SW480 (cell line): ENCODE data around the gene MED25.

Source experiments
- DNase-seq: peaks from one replicate; pipeline ENCODE4 v3.0.0-alpha.2; 2016; ENCODE audit warnings: low spot score

Gene MED25

DNA sequence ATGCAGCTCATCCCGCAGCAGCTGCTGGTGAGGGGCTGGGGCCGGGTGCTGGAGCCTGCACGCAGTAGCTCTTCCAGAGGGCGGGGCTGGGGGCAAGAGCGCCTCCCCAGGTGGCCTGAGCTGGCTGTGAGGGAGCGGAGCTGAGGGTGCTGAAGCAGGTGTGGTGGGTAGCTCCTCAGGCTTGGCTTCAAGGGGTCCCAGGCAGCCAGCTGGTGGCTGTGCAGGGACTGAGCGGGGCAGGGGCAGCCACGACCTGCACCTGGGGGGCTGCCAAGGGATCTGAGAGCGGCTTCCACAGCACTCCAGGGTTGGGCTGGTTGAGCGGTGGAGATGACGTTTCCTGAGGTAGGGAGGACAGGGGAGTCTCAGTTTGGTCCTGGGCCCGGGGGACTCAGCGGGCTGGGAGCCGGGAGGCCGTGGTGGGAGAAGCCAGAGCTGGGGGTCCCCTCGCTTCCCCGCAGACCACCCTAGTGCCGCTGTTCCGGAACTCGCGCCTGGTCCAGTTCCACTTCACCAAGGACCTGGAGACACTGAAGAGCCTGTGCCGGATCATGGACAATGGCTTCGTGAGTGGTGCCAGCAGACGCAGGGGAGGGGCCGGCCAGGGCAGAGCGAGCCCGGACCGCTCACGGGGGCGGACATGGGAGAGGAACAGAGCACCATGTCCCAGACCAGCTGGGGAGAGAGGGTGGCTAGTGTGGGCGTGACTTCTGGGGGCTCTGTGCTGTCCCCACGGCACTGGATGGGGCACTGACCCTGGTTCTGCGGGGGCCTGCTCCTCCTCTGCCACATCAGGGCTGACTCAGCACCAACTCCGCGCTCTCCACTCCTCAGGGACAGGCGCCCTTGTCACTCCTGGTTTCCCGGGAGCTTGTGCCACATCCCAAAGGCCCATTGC, 40.2 kb downstream of the MED25 start:
- DNase-seq = no peak

DNA sequence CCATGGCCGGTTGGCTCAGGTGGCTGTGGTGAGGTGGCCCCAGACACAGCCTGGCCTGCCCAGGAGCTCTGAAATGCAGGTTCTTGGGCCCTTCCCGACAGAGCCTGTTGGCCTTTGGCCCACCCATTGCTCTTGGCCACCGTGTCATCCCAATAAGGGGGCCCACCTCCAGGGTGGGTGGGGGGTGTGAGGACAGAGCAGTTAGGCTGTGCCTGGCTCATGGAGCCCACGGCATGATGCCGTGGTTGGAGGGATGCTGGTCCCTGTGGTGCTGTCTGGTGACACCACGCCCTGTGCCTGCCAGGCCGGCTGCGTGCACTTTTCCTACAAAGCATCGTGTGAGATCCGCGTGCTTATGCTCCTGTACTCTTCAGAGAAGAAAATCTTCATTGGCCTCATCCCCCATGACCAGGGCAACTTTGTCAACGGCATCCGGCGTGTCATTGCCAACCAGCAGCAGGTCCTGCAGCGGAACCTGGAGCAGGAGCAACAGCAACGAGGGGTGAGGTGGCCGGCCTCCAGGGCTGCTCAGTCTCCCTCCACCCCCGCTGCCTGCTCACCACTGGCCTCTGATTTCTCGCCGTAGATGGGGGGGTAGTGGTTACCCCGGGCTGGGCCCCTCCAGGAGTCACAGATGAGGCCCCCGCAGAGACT, 41.7 kb downstream of the MED25 start:
- no peak for DNase-seq

DNA sequence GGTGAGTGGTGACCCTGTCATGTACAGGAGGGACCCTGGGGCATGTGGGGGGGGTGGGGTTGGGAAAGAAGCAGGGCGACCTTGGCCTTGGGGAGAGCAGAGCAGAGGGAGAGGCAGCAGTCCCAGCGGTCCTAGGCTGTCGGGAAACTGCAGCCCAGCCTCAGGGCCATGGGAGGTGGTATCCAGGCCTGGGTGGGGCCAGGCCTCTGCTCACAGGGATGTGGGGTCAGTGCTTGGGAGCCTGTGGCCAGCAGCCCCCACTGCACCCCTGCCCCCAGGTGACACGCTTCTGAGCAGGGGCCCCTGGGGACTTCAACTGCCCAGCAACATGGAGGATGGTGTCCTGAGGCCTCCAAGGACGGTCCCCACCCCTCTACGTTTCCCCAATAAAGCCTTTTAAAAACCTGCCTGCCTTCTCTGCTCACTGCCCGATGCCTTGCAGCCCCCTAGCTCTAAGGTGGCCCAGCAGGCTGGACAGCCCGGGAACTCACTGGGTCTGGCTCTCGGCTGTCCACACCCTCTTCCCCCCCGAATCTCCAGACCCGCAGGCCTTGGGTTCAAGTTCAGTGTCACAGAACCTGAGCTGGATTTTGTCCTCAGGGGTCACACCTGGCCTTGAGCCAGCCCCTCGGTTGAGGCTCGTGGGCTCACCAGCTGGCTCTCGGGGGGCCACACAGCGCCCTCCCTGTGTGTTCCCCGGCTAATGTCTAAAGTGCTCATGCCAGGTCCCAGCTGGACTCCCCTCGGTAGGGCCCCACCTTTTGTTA, 42.4 kb downstream of the MED25 start:
- DNase-seq = no peak

DNA sequence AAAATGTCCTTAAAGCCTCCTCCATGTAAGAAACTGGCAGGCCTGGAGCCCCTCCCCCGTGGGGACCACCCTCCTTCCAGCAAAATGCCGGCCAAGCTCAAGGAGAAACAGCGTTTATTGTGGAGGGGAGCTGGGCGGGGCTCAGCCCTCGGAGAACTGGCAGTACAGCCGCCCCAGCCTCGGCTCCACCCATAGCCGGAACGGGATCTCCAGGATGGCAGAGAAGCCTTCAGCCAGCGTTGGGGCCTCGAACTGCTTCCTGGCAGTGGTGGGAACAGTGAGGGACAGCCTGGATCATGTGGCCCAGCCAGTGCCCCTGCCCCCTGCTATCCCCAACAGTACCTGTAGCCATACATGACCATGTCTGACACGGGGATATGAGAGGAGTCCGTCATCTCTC, 43.0 kb downstream of the MED25 start:
- no peak for DNase-seq

DNA sequence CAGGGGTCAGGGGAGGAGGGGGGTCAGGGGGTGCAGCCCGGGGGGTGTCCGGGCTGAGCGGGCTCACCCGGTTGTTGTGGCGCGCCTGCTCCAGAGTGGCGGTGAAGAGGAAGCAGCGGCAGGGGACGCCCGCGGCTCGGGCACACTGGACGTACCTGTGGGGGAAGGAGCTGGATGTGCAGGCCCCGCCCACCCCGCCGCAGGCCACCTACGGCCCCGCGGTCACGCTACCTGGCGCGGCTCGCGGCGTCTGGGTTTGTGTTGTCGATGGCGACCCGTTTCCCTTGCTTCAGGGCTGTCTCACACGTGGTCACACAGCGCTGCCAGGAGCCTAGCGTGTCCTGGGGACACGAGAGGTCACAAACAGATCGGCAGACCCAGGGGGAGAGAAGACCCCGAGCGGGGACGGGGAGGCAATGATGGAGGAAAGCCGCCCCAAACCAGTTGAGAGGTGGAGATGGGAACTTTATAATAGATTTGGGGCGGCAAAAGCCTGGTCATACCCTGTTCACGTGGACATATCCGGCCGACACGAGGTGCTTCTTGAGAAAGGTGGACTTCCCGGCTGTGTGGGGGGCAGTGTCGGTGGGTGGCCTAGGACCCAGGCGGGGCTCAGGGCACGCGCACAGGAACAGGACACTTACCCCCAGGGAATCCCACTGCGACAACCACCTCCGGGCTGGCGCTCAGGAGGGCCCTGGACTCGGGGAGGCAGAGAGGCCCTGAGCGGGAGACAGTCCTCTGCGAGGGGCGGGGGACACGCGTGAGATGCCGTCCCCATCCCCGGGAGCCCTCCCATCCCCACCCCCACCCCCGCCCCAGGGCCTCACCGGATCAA, 43.7 kb downstream of the MED25 start:
- DNase-seq = no peak

DNA sequence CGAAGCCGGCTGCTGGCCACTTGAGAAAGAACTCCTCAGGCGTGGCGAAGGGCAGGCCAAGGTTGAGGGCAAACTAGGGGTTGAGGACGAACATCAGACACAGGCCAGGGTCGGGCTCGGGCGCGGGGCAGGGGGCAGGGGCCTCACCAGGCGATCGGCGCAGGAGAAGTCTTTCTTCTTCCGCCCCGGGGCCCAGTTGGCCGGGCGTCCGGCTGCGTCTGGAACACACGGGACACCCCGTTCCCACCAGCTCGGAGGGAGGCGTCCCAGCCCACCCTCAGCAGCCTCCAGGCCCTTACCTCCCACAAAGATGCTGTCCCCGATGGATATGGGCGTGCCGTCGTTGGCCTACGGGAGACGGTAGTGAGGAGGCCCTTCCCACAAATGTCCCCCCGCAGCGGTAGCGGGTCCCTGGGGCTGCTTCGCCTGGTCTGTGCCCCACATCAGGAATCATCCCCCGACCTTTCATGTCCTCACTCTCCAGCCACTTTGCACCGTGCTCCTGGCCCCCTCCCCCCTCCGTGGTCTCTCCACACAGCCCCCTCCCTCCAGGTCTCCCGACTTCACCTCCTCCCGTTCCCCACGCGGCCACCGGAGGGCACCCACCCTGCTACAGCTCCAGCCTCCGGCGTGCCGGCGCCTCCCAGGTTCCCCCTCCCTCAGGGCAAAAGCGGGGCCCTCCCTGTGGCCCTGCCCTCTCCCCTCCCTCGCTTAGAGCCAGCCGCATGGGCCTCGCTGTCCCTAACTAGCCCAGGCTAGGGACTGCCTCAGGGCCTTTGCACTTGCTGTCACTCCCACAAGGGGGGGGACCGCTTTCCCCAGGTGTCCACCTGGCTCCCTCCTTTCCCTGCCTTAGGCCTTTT, 44.5 kb downstream of the MED25 start:
- no peak for DNase-seq

DNA sequence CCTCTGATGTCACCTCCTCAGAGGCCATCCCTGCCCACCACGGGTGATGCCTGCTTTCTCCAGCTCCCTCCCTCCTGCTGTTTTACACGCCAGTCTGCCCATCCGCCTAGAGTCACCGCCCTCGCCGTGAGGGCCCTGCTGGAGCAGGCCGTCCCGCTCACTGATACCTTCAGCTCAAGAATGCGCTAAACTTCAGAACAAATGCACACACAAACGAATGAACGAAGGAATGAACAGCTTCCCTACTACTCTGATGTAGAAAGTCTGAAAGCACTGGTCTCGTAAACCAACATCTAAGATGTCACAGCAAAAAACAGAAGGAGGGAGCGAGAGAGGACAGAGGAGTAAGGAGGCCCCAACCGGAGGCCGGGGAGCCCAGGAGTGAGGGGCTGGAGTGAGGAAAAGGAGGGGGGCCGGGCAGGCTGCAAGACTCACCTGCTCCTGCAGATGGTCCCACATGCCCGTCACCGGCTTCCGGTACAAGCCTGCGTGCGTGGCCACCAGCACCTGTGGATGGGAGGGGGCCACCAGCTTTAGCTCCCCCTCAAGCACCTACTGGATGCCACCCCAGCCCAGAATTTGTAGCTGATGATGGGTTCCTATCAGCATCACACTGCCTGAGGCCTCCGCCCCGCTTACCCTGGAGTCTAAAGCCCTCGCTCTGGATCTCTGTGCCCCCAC, 45.3 kb downstream of the MED25 start:
- no peak for DNase-seq

DNA sequence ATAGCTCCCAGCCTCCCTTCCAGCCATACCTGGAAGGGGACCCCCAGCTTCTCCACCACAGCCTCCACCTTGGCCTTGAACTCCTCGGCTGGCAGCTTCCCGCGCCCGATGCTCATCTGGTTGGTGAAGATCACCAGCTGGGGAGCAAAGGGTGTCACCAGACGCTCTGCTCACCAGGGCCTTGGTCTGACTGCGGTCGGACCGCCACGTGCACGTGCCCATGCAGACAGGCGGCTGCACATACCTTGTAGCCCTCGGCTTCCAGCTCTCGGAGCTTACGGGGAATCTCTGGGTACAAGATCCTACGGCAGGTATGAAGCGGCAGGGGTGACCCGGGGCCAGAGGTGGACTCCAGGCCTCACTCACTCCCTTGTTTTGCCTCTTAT, 45.8 kb downstream of the MED25 start:
- DNase-seq = no peak

DNA sequence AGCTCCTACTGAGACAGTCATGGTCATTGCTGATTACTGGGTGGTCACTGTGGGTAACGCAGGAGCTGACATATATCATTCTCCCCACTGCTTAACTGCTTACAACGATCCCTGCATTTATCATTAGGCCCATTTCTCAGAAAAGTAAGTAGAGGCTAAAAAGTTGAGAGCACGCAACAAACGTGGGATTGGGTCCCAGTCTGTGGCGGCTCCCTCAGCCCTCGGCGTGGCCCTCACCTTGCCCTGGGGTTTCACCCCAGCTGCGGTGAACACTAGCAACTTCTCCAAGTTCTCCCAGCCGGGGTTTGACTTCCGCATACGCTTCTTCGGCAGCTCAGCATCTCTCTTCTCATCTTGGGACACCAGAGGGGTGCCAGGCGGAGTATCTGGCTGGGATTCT, 46.8 kb downstream of the MED25 start:
- no peak for DNase-seq

DNA sequence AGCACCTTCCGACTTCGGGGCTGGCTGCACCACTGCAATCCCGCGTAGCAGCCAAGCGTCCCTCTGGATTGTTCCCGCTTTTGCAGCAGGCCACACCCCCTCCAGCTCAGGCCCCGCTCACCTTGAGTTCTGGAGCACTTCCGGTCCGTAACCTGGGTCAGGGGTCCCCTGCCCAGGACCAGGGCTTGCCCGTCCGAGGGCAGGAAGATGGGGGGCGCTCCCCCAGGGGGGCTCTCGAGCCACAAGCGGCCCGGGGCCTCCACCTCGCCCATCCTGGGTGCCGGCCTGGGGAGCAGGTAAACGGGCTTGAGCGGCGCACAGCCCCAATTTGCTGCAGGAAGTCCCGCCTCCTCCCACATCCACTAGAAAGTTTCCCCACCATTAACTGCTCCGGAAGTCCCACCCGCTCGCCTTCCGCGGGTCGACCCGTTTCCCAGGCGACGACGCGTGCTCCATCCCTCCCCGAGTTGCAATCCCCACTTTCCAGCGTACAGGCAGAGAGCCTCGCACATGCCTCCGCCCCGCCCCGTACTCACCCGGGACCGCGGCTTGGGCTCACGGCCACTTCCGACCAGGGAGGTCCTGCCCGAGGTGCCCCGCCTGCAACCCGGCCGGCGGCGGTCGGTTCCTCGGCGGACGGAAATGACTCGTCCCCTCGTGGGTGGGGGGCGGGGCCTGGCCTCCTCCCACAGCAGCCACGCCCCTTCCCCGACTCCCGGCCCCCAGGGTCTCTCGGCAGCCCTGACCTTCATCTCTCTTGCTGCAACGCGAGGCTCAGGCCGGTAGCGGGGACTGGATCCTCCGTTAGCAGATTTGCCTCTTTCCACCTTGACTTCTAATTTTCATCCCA, 49.1 kb downstream of the MED25 start, which contains the start of gene PNKP:
PNKP (minus strand) TSS at position 644 of the 850 bp plus-strand sequence; CDS start at position 272, 372 bp downstream.
- peak; percentile 97 for DNase-seq

DNA sequence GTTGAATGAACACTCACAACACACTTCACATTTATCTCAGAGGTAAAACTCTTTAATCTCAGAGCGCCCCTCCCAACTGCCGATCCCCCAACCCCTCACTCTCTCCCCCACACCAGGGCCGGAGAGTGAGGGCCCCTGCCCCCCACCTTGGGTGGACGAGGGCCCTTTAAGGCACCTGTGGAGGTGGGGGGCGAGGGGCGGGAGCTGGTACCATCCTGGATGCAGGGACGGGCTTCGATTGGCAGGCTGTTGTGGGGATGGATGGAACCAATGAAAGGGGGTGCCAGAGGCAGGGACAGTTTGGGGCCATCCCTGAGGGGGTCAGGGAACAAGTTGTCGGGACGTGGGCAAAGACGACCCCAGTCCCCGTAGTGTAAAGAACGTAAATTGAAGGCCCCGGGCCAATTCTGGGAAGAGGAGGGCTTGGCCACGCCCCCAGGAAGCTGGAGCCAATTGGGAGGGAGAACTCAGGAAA, 51.0 kb downstream of the MED25 start:
- DNase-seq = no peak

DNA sequence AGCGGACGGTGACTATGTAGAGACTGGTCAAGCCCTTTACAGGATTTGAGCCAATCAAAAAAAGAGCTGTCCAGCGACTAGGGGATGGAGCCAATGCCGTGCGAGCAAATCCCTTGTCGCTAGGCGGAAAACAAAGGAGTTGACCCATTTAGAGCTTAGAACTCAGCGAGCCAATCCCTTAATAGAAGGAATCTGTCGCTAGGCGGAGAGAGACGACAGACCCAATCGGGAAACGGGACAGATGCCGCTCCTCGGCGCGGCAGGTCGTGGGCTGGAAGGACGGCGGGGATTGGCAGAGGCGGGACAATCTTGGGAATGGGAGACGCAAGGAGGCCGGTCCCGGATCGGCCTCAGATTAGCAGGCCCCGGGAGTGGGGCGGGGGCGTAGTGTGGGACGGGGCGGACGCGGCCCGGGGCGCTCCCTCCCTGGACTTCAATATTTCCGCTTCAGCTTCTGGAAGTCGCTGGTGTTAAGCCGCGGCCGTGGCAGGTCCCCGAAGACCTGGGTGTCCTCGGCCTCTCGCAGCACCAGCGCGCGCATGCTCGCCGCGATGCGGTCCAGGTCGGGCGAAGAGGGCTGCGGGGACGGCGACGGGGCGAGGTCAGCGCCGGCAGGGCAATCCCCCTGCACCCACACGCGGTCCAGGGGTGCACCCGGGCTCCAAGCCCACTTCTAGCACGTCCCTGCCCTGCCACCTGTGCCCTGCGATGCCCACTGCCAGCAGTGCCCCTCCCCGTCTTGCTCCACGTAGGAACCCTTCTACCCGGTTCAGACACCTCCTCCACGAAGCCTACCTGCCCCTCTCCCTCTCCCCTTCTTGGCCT, 51.6 kb downstream of the MED25 start:
- peak; percentile 100 for DNase-seq

DNA sequence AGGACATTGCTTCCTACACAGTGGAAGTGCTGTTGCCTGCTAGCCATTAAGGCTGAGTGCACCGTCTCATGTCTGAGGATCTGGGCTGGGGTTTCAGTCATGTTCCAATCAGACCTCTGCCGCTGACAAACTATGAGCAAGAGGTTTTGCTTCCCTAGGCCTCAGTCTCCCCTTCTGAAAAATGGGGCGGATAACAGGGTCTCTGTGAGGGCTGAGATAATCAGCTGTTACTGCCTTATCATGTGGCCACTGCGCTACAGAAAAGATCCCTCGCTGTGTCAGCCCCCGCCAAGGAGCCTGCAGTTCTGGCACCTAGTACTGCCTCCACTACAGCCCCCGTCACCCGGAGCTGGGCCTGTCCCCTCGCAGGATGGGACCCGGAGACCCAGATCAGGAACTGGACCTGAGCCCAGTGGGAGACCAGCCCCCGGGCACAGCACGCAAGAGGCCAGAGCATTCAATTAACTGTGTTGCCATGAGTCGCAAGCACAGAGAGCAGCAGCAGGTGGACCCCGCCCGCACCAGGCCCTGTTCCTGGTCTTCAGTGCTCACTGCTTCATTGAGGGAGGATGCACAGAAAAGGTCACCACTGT, 52.3 kb downstream of the MED25 start:
- DNase-seq = no peak

DNA sequence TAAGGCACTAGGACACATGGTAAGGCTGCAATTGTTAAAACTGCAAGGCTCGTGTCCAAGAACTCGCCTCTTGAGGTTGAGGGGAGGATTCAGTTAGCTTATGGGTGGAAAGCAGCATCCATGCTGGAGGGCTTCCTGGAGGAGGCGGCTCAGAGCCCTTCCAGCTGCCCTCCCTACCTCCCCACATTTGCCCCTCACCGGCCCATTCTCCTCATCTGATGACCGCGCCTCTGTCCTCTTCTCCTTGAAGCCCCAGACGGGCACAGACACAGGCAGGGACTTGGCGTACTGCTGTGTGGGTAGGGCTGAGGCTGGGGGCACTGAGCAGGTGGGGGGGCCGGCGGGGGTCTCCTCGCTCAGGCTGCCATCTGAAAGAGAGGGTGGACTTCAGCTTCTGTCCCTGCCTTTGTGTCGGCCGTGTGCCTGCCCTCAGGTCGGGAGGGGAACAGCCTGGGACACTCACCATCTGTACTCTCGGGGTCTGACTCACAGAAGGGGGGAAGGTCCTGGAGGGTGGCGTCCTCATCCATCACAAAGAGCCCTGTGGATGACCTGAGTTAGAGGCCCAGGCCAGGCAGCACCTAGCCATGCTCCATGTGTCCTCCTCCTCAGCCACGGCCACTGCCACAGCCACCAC, 53.4 kb downstream of the MED25 start:
- no peak for DNase-seq

DNA sequence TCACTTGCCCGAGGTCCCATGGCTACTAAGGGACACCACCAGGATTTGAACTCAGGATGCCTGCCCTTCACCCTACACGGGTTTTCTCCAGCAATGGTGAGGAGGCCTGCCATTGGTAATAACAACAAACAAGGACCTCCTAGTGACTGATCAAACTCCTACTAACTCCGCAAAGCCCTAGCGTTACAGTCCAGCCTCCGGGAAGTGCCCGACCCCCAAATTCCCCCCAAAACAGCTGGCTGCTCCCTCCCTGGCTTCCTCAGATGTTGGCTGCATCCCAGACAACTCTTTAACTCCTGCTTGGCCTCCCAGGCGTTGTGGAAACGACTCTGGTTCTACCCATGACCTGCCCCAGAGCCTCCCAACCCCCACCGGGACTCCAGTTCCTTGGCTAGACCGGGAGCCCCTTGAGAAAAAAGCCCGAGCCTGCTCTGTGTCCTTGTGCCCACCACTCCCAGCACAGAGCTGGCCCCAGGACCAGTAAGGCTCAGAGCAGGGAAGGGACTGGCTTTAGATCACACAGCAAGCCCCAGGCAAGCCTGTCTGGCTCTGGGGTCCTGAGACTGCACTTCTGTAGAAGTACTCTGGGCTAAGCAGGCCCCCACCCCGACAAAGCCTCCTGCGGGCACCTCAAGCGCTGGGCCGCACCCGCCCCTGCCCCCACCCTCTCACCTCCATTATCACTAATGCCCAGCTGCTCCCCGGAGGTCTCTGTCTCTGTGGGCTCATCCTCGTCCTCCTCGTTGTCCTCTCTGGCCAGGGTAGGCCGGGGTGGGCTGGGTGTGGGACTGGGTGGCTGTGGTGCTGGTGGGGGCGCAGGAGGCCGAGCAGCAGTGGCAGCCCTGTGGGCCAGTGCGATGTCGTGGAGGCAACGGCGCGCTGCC, 54.4 kb downstream of the MED25 start:
- DNase-seq = no peak

DNA sequence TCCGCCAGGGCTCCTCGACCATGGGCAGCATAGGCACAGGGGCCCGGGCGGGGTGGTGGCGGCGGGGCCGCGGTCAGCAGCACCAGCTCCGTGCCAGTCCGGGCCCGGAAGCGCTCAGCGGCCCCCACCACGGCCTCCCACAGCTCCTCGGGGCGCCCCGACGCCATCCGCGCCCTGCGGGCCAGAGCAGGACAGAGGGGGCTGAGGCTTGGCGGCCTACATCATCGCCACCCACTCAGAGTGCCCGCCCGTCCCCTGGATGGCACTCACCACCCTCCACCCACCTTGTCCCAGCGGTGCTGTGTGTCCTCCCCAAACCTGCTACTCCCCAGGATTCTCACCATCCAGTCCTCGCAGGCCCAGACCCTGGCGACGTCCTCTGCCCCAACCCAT, 55.0 kb downstream of the MED25 start:
- no peak for DNase-seq
